ENCODE measurements around the gene SLC10A4.

SLC10A4 gene

GRCh38 chr4:48491514-48492176 is 8.5 kb downstream of the SLC10A4 start:
- ChIA-PET POLR2A (ENCODE audit: low non-redundant PET) (no interaction called here), CTCF (no interaction called here)
- TF ChIP-seq CTCF (conservative IDR thresholded peaks at IDR 0.05; ENCODE audit: low read depth), result no peak
- no peak overlapping the region for H3K27ac ChIP-seq
- no peak for DNase-seq (ENCODE audit: low spot score)

GRCh38 chr4:48493452-48494100 is 10.4 kb downstream of the SLC10A4 start:
- H3K27ac ChIP-seq, result no peak overlapping the region
- ChIA-PET POLR2A (ENCODE audit: low non-redundant PET) (no interaction called here), CTCF (no interaction called here)
- TF ChIP-seq CTCF (conservative IDR thresholded peaks at IDR 0.05; ENCODE audit: low read depth), result no peak
- no peak for DNase-seq (ENCODE audit: low spot score)

GRCh38 chr4:48495941-48496340 is 12.8 kb downstream of the SLC10A4 start:
- TF ChIP-seq CTCF (conservative IDR thresholded peaks at IDR 0.05; ENCODE audit: low read depth), result no peak
- ChIA-PET POLR2A (ENCODE audit: low non-redundant PET) (no interaction called here), CTCF (no interaction called here)
- DNase-seq (ENCODE audit: low spot score), result no peak
- H3K27ac ChIP-seq, result no peak overlapping the region

GRCh38 chr4:48498895-48499294 is 15.8 kb downstream of the SLC10A4 start:
- POLR2A ChIA-PET (ENCODE audit: low non-redundant PET), result no interaction called here
- DNase-seq (ENCODE audit: low spot score), result no peak
- no peak overlapping the region for H3K27ac ChIP-seq
- CTCF ChIA-PET, result no interaction called here
- no peak for TF ChIP-seq CTCF (conservative IDR thresholded peaks at IDR 0.05; ENCODE audit: low read depth)

- CTCF ChIA-PET, result no interaction called here
- POLR2A ChIA-PET (ENCODE audit: low non-redundant PET), result no interaction called here
- no peak for DNase-seq (ENCODE audit: low spot score)
- TF ChIP-seq CTCF (conservative IDR thresholded peaks at IDR 0.05; ENCODE audit: low read depth), result no peak
- no peak overlapping the region for H3K27ac ChIP-seq
These were observed 16.5 kb downstream of the SLC10A4 start for GRCh38 chr4:48499551-48500066.

- no peak for DNase-seq (ENCODE audit: low spot score)
- no peak for TF ChIP-seq CTCF (conservative IDR thresholded peaks at IDR 0.05; ENCODE audit: low read depth)
- no peak overlapping the region for H3K27ac ChIP-seq
- ChIA-PET CTCF (interaction anchor here (0.7 kb wide), 1 partner anchor 368 kb away, joined by 3 read pairs; no protein-coding TSS in a partner anchor), POLR2A (ENCODE audit: low non-redundant PET) (no interaction called here)
These were observed 20.3 kb downstream of the SLC10A4 start for GRCh38 chr4:48503233-48504025.

Data from RWPE1 (cell line).